T1000 (cell line): Measurements from ENCODE around the gene DENND1A.
"Not testable (repeated sequence)": the region's sequence is repeated elsewhere in the genome, so short reads cannot be mapped to it uniquely, and the experiment has no call there.

Source experiments
- DNase-seq: peaks from one replicate; lab custom pipeline; 2025; ENCODE audit warnings: mixed read lengths; lab: John Stamatoyannopoulos, UW

Gene DENND1A

GRCh38 chr9:123923377-123923776 is 6.5 kb downstream of the DENND1A start:
- DNase-seq, result no peak

- DNase-seq, result no peak
Observed at GRCh38 chr9:123922911-123923310, 7.0 kb downstream of the DENND1A start.

- no peak for DNase-seq
Observed at GRCh38 chr9:123922431-123922830, 7.5 kb downstream of the DENND1A start.

- DNase-seq, result no peak
Observed at GRCh38 chr9:123914517-123915196, 15.3 kb downstream of the DENND1A start.

GRCh38 chr9:123912167-123912897 is 17.6 kb downstream of the DENND1A start:
- DNase-seq, result no peak

- DNase-seq, result no peak
Observed at GRCh38 chr9:123911024-123911423, 18.9 kb downstream of the DENND1A start.

GRCh38 chr9:123909192-123909591 is 20.7 kb downstream of the DENND1A start:
- not testable (repeated sequence) for DNase-seq

- DNase-seq, result not testable (repeated sequence)
Observed at GRCh38 chr9:123903550-123903949, 26.4 kb downstream of the DENND1A start.

- DNase-seq, result no peak
Observed at GRCh38 chr9:123894822-123895221, 35.1 kb downstream of the DENND1A start.

- DNase-seq, result no peak
Observed at GRCh38 chr9:123893831-123894460, 36.0 kb downstream of the DENND1A start.

- DNase-seq, result no peak
Observed at GRCh38 chr9:123893115-123893514, 36.8 kb downstream of the DENND1A start.

- no peak for DNase-seq
Observed at GRCh38 chr9:123887837-123888236, 42.1 kb downstream of the DENND1A start.

- not testable (repeated sequence) for DNase-seq
Observed at GRCh38 chr9:123885834-123886233, 44.1 kb downstream of the DENND1A start.

- no peak for DNase-seq
Observed at GRCh38 chr9:123883634-123884033, 46.3 kb downstream of the DENND1A start.

- DNase-seq, result no peak
Observed at GRCh38 chr9:123881604-123882003, 48.3 kb downstream of the DENND1A start.

- no peak for DNase-seq
Observed at GRCh38 chr9:123880420-123880819, 49.5 kb downstream of the DENND1A start.

GRCh38 chr9:123876750-123877149 is 53.2 kb downstream of the DENND1A start:
- DNase-seq, result no peak

- DNase-seq, result no peak
Observed at GRCh38 chr9:123872710-123873109, 57.2 kb downstream of the DENND1A start.

GRCh38 chr9:123871781-123872180 is 58.1 kb downstream of the DENND1A start:
- DNase-seq, result no peak

- no peak for DNase-seq
Observed at GRCh38 chr9:123868002-123868401, 61.9 kb downstream of the DENND1A start.

GRCh38 chr9:123867034-123867433 is 62.9 kb downstream of the DENND1A start:
- DNase-seq, result no peak

- no peak for DNase-seq
Observed at GRCh38 chr9:123866497-123866896, 63.4 kb downstream of the DENND1A start.
